ENCODE data around the gene IFI27L1.

IFI27L1 gene

DNA sequence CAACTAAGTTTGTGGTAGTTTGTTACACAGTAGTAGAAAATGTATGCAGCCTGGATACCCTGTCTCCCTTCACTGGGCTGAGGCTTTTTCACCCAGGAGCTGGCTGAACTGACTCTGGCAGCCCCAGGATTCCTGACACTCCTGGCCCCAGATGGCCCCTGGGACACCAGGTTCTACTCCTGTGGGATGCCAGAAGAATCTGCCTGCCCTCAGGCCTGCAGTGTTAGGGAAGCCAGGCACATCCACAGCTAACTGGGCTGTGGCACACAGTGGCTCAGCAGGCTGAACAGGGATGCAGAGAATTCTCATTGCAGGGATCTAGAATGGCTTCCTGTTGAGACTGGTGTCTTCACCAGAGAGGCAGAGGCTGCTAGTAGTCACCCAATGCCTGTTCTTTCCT lies 38.0 kb downstream of the IFI27L1 start:
- Histone ChIP-seq H3K4me3 (no peak overlapping the region), H3K27ac (no peak overlapping the region)
- TF ChIP-seq CTCF (IDR thresholded peaks at IDR 0.05), result no peak
- no peak for DNase-seq (ENCODE audit: low spot score)

DNA sequence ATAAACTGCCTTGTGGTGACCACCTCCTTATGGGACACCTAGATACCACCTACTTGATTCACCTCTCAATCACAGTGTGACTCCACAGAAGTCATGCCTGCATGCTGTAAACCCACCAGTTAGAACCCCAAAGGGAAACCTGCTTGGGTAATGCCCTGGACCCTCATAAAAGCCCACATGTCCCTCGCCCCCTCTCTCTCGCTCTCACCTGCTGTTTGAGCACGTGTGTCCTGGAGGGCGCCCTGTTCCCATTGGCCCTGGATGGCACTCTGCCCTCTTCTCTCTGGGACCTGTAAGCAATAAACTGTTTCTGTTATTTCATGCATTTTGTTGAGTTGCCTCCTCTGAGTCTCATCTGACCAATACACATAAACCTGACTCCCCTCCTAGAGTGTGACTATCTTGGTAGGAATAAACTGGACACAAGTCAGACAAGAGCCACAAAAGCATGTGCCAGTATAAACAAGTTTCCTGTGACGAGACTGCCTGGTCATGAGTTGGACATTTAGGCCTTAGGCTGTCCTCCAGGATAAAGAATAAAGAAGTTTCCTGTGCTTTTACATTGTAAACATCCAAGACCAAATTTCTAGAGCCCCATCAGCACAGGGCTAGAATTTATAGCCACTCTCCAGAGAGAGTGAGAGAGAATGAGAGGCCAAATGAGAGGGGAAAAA lies 39.7 kb downstream of the IFI27L1 start:
- H3K4me3 ChIP-seq, result no peak overlapping the region
- peak; percentile 57 for DNase-seq (ENCODE audit: low spot score)
- H3K27ac ChIP-seq, result no peak overlapping the region
- no peak for TF ChIP-seq CTCF (IDR thresholded peaks at IDR 0.05)

DNA sequence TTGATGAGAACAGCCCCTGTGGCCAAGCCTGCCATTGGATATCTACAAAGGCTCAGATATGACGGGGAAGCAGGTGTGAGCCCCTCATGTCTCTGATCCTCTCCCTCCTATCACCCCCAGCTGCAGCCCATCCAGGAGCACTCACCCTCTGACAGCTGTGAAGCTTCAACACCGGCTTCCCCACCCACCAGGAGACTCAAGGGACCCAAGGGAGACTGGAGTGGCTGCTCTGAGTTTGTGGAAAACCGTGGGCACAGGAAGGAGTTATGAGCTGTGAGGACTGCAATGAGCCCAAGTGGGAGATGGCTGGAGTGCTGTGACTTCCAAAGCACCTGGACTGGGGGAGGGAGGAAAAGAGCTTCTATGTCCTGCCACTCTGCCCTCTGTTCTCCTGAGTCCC lies 40.4 kb downstream of the IFI27L1 start:
- Histone ChIP-seq H3K4me3 (no peak overlapping the region), H3K27ac (no peak overlapping the region)
- DNase-seq (ENCODE audit: low spot score), result peak; percentile 52
- TF ChIP-seq CTCF (IDR thresholded peaks at IDR 0.05), result no peak

GRCh38 chr14:94122438-94122837 lies 41.3 kb downstream of the IFI27L1 start:
- peak; percentile 19 for DNase-seq (ENCODE audit: low spot score)
- Histone ChIP-seq H3K4me3 (no peak overlapping the region), H3K27ac (no peak overlapping the region)
- no peak for TF ChIP-seq CTCF (IDR thresholded peaks at IDR 0.05)

DNA sequence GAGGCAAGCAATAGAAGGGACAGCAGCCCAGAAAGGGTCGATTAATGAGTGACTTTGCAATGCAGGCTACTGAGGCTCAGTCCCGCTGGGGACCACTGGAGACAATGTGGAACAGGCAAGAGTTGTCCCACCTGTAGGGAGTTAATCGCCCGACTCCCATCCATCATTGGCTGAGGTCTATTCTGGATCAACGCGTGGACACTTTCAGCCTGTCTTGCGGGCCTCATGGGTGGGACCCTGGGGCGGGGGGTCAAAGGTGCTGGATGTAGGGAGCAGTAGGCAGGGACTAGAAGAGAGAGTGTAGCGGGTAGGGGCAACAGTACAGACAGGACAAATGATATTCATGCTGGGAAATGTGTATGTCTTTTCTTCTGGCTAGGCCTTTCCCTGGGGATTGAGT lies 42.2 kb downstream of the IFI27L1 start:
- peak; percentile 46 for DNase-seq (ENCODE audit: low spot score)
- no peak overlapping the region for H3K4me3 ChIP-seq
- no peak overlapping the region for H3K27ac ChIP-seq
- no peak for TF ChIP-seq CTCF (IDR thresholded peaks at IDR 0.05)

GRCh38 chr14:94123868-94124267 lies 42.8 kb downstream of the IFI27L1 start:
- TF ChIP-seq CTCF (IDR thresholded peaks at IDR 0.05), result no peak
- Histone ChIP-seq H3K27ac (no peak overlapping the region), H3K4me3 (no peak overlapping the region)
- DNase-seq (ENCODE audit: low spot score), result peak; percentile 31

GRCh38 chr14:94124582-94125377 lies 43.7 kb downstream of the IFI27L1 start:
- no peak overlapping the region for H3K4me3 ChIP-seq
- TF ChIP-seq CTCF (IDR thresholded peaks at IDR 0.05), result no peak
- DNase-seq (ENCODE audit: low spot score), result peak; percentile 43

More at GRCh38 chr14:94124582-94125377, 43.7 kb downstream of the IFI27L1 start:
- H3K27ac ChIP-seq, result no peak overlapping the region
